ENCODE data around the gene NARS2. TPM values are rescaled to one million over a fixed set of nuclear protein-coding genes. Genes with fewer than 3 reads are reported as not detected.
"Not testable (repeated sequence)": the region's sequence is repeated elsewhere in the genome, so short reads cannot be mapped to it uniquely, and the experiment has no call there.

Gene NARS2
- total and polyA plus RNA-seq, 2 donors = 25.0 to 30.1 TPM

- WGBS = 97% methylated on average over 1 of the region's 1 CpG
- DNase-seq (ENCODE audit: low read depth in 6 of 9, low spot score in 9 of 9) = no peak
- Histone ChIP-seq H3K27ac (ENCODE audit: low read depth in 1 of 2, low read length in 1 of 2) (no peak overlapping the region), H3K4me1 (ENCODE audit: control insufficient read depth in 2 of 2, insufficient read depth in 2 of 2, low read length in 2 of 2) (no peaks in the 10 kb centered on the region), H3K9me3 (ENCODE audit: control insufficient read depth in 2 of 2, insufficient read depth in 1 of 2, low read length in 1 of 2) (no peaks in the 10 kb centered on the region), H3K27me3 (ENCODE audit: control insufficient read depth in 2 of 2, insufficient read depth in 1 of 2, low read length in 1 of 2) (no peaks in the 10 kb centered on the region), H3K36me3 (ENCODE audit: control insufficient read depth in 2 of 2, insufficient read depth in 2 of 2, low read length in 1 of 2) (no peaks in the 10 kb centered on the region), H3K4me3 (ENCODE audit: low read length in 2 of 2) (no peak overlapping the region)
Observed at GRCh38 chr11:78520230-78520629, 54.4 kb downstream of the NARS2 start.

DNA sequence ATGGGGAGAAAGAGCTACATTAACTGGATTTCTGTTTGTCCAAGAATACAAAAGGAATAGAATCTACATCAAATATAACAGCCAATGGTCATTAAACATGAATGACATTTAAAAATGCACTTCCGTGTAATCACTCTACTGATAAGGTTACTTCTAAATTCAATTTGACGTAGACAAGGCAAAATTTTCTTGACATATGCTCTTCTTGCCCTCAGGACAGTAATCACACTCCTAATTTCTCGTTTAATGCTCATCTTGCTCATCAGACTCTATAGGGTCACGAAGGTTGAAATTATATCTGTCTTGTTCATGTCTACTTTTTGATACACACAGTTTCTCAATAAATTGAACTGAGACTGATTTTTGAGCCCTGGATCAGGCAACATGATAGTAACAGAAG, 58.4 kb downstream of the NARS2 start:
- 98% methylated on average over 4 of the region's 4 CpGs for WGBS

GRCh38 chr11:78514922-78515502, 59.7 kb downstream of the NARS2 start:
- no peak overlapping the region for H3K4me3 ChIP-seq (ENCODE audit: low read length in 2 of 2)
- no peak for DNase-seq (ENCODE audit: low read depth in 6 of 9, low spot score in 9 of 9)
- 84% methylated on average over 4 of the region's 4 CpGs for WGBS
- H3K9me3 ChIP-seq (ENCODE audit: control insufficient read depth in 2 of 2, insufficient read depth in 1 of 2, low read length in 1 of 2) = no peaks in the 10 kb centered on the region
- no peaks in the 10 kb centered on the region for H3K27me3 ChIP-seq (ENCODE audit: control insufficient read depth in 2 of 2, insufficient read depth in 1 of 2, low read length in 1 of 2)
- H3K4me1 ChIP-seq (ENCODE audit: control insufficient read depth in 2 of 2, insufficient read depth in 2 of 2, low read length in 2 of 2) = no peaks in the 10 kb centered on the region
- H3K36me3 ChIP-seq (ENCODE audit: control insufficient read depth in 2 of 2, insufficient read depth in 2 of 2, low read length in 1 of 2) = peaks cover 0 to 9% of the 10 kb centered on the region in 2 donors
- H3K27ac ChIP-seq (ENCODE audit: low read depth in 1 of 2, low read length in 1 of 2) = no peak overlapping the region

More for the DNA sequence above, 58.4 kb downstream of the NARS2 start:
- Histone ChIP-seq H3K9me3 (ENCODE audit: control insufficient read depth in 2 of 2, insufficient read depth in 1 of 2, low read length in 1 of 2) (no peaks in the 10 kb centered on the region), H3K27me3 (ENCODE audit: control insufficient read depth in 2 of 2, insufficient read depth in 1 of 2, low read length in 1 of 2) (no peaks in the 10 kb centered on the region), H3K4me3 (ENCODE audit: low read length in 2 of 2) (no peak overlapping the region), H3K36me3 (ENCODE audit: control insufficient read depth in 2 of 2, insufficient read depth in 2 of 2, low read length in 1 of 2) (peaks cover 0 to 6% of the 10 kb centered on the region in 2 donors), H3K27ac (ENCODE audit: low read depth in 1 of 2, low read length in 1 of 2) (no peak overlapping the region), H3K4me1 (ENCODE audit: control insufficient read depth in 2 of 2, insufficient read depth in 2 of 2, low read length in 2 of 2) (no peaks in the 10 kb centered on the region)
- DNase-seq (ENCODE audit: low read depth in 6 of 9, low spot score in 9 of 9) = no peak

GRCh38 chr11:78513085-78513484, 61.6 kb downstream of the NARS2 start:
- H3K9me3 ChIP-seq (ENCODE audit: control insufficient read depth in 2 of 2, insufficient read depth in 1 of 2, low read length in 1 of 2); H3K27me3 ChIP-seq (ENCODE audit: control insufficient read depth in 2 of 2, insufficient read depth in 1 of 2, low read length in 1 of 2); H3K27ac ChIP-seq (ENCODE audit: low read depth in 1 of 2, low read length in 1 of 2); DNase-seq (ENCODE audit: low read depth in 6 of 9, low spot score in 9 of 9); H3K36me3 ChIP-seq (ENCODE audit: control insufficient read depth in 2 of 2, insufficient read depth in 2 of 2, low read length in 1 of 2); H3K4me1 ChIP-seq (ENCODE audit: control insufficient read depth in 2 of 2, insufficient read depth in 2 of 2, low read length in 2 of 2); H3K4me3 ChIP-seq (ENCODE audit: low read length in 2 of 2): not testable (repeated sequence)
- WGBS = 97% methylated on average over 5 of the region's 5 CpGs

- peaks cover 0 to 9% of the 10 kb centered on the region in 2 donors for H3K36me3 ChIP-seq (ENCODE audit: control insufficient read depth in 2 of 2, insufficient read depth in 2 of 2, low read length in 1 of 2)
- no peaks in the 10 kb centered on the region for H3K9me3 ChIP-seq (ENCODE audit: control insufficient read depth in 2 of 2, insufficient read depth in 1 of 2, low read length in 1 of 2)
- WGBS = 96% methylated on average over 4 of the region's 4 CpGs
- H3K4me3 ChIP-seq (ENCODE audit: low read length in 2 of 2) = no peak overlapping the region
- no peak for DNase-seq (ENCODE audit: low read depth in 6 of 9, low spot score in 9 of 9)
- H3K27ac ChIP-seq (ENCODE audit: low read depth in 1 of 2, low read length in 1 of 2) = no peak overlapping the region
- H3K4me1 ChIP-seq (ENCODE audit: control insufficient read depth in 2 of 2, insufficient read depth in 2 of 2, low read length in 2 of 2) = no peaks in the 10 kb centered on the region
- H3K27me3 ChIP-seq (ENCODE audit: control insufficient read depth in 2 of 2, insufficient read depth in 1 of 2, low read length in 1 of 2) = no peaks in the 10 kb centered on the region
Observed at GRCh38 chr11:78510597-78510996, 64.1 kb downstream of the NARS2 start.

DNA sequence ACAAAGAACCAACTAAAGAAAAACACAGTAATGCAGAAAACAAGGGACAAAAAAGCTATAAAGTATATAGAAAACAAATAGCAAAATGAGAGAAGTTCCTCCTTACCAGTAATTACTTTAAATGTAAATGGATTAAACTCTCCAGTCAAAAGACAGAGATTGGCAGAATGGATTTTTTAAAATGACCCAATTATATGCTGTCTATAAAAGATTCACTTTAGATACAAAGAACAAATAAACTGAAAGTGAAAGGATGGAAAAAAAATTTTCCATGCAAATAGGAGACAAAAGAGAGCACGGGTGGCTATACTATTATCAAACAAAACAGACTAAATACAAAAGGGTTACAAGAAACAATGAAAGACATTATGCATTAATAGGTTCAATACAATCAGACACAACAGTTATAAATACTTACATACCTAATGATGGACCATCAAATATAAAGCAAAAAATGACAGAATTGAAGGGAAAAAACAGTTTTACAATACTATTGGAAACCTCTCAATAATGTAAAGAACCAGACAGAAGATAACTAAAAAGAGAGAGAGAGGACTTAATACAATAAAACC, 64.6 kb downstream of the NARS2 start:
- no peak for DNase-seq (ENCODE audit: low read depth in 6 of 9, low spot score in 9 of 9)
- Histone ChIP-seq H3K4me3 (ENCODE audit: low read length in 2 of 2) (no peak overlapping the region), H3K27me3 (ENCODE audit: control insufficient read depth in 2 of 2, insufficient read depth in 1 of 2, low read length in 1 of 2) (no peaks in the 10 kb centered on the region), H3K27ac (ENCODE audit: low read depth in 1 of 2, low read length in 1 of 2) (no peak overlapping the region), H3K4me1 (ENCODE audit: control insufficient read depth in 2 of 2, insufficient read depth in 2 of 2, low read length in 2 of 2) (no peaks in the 10 kb centered on the region), H3K36me3 (ENCODE audit: control insufficient read depth in 2 of 2, insufficient read depth in 2 of 2, low read length in 1 of 2) (peaks cover 0 to 9% of the 10 kb centered on the region in 2 donors), H3K9me3 (ENCODE audit: control insufficient read depth in 2 of 2, insufficient read depth in 1 of 2, low read length in 1 of 2) (no peaks in the 10 kb centered on the region)
- 84% methylated on average over 1 of the region's 1 CpG for WGBS

- Histone ChIP-seq H3K27ac (ENCODE audit: low read depth in 1 of 2, low read length in 1 of 2) (peak overlapping the region in 1 of 2 donors; percentile 80), H3K4me3 (ENCODE audit: low read length in 2 of 2) (no peak overlapping the region), H3K4me1 (ENCODE audit: control insufficient read depth in 2 of 2, insufficient read depth in 2 of 2, low read length in 2 of 2) (peaks cover 3 to 6% of the 10 kb centered on the region in 2 donors), H3K9me3 (ENCODE audit: control insufficient read depth in 2 of 2, insufficient read depth in 1 of 2, low read length in 1 of 2) (no peaks in the 10 kb centered on the region), H3K36me3 (ENCODE audit: control insufficient read depth in 2 of 2, insufficient read depth in 2 of 2, low read length in 1 of 2) (no peaks in the 10 kb centered on the region), H3K27me3 (ENCODE audit: control insufficient read depth in 2 of 2, insufficient read depth in 1 of 2, low read length in 1 of 2) (no peaks in the 10 kb centered on the region)
- WGBS = 45% methylated on average over 4 of the region's 4 CpGs
- DNase-seq (ENCODE audit: low read depth in 6 of 9, low spot score in 9 of 9) = peak in 4 of 9 donors; percentile 7 to 49 (median 18)
Observed at GRCh38 chr11:78504708-78505107, 70.0 kb downstream of the NARS2 start.

- whole genome bisulfite sequencing = 15% methylated on average over 2 of the region's 2 CpGs
- H3K4me1 ChIP-seq (ENCODE audit: control insufficient read depth in 2 of 2, insufficient read depth in 2 of 2, low read length in 2 of 2) = peaks cover 3 to 6% of the 10 kb centered on the region in 2 donors
- no peak overlapping the region for H3K4me3 ChIP-seq (ENCODE audit: low read length in 2 of 2)
- peak in 4 of 9 donors; percentile 8 to 52 (median 18) for DNase-seq (ENCODE audit: low read depth in 6 of 9, low spot score in 9 of 9)
- H3K9me3 ChIP-seq (ENCODE audit: control insufficient read depth in 2 of 2, insufficient read depth in 1 of 2, low read length in 1 of 2) = no peaks in the 10 kb centered on the region
- H3K27me3 ChIP-seq (ENCODE audit: control insufficient read depth in 2 of 2, insufficient read depth in 1 of 2, low read length in 1 of 2) = no peaks in the 10 kb centered on the region
- no peaks in the 10 kb centered on the region for H3K36me3 ChIP-seq (ENCODE audit: control insufficient read depth in 2 of 2, insufficient read depth in 2 of 2, low read length in 1 of 2)
- peak overlapping the region in 1 of 2 donors; percentile 80 for H3K27ac ChIP-seq (ENCODE audit: low read depth in 1 of 2, low read length in 1 of 2)
Observed at GRCh38 chr11:78504181-78504580, 70.5 kb downstream of the NARS2 start.

DNA sequence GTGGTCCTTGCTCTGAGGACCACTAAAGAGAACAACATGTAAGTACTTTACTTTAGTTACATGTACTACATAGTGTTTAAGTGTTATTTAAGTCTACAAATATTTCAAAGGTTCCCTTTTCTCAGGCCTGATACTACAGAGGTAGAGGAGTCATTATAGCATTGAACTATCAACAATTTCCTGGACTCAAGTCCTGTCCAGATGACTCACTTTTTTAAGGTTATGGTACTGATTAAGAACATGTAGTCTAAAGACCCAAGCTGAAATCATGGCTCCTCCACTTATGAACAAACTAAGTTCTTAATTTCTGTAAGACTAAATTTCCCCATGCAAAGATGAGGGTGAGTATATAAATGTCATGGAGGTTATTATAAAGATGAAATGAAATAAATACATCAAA, 74.7 kb downstream of the NARS2 start:
- no peaks in the 10 kb centered on the region for H3K27me3 ChIP-seq (ENCODE audit: control insufficient read depth in 2 of 2, insufficient read depth in 1 of 2, low read length in 1 of 2)
- no peak overlapping the region for H3K27ac ChIP-seq (ENCODE audit: low read depth in 1 of 2, low read length in 1 of 2)
- H3K4me3 ChIP-seq (ENCODE audit: low read length in 2 of 2) = no peak overlapping the region
- no peaks in the 10 kb centered on the region for H3K9me3 ChIP-seq (ENCODE audit: control insufficient read depth in 2 of 2, insufficient read depth in 1 of 2, low read length in 1 of 2)
- DNase-seq (ENCODE audit: low read depth in 6 of 9, low spot score in 9 of 9) = no peak
- no peaks in the 10 kb centered on the region for H3K36me3 ChIP-seq (ENCODE audit: control insufficient read depth in 2 of 2, insufficient read depth in 2 of 2, low read length in 1 of 2)
- H3K4me1 ChIP-seq (ENCODE audit: control insufficient read depth in 2 of 2, insufficient read depth in 2 of 2, low read length in 2 of 2) = peaks cover 3 to 6% of the 10 kb centered on the region in 2 donors
